Progenitor cell of endocrine pancreas (in vitro differentiated cells): ENCODE measurements around the gene LGR6. TPM values are rescaled to one million over a fixed set of nuclear protein-coding genes. Genes with fewer than 3 reads are reported as not detected.

Experiments
- DNase-seq: peaks from one replicate; pipeline ENCODE4 v3.0.0; 2021; ENCODE audit warnings: low spot score; ENCODE audit not compliant: unreplicated experiment
- H3K27ac Mint-ChIP-seq: 2 replicates; pipeline ENCODE4 v1.8.0; 2021; ENCODE audit warnings: mild to moderate bottlenecking, moderate library complexity, mixed read lengths
- H3K27me3 Mint-ChIP-seq: 2 replicates; pipeline ENCODE4 v1.8.0; 2021; ENCODE audit warnings: mixed read lengths
- H3K36me3 Mint-ChIP-seq: 2 replicates; pipeline ENCODE4 v1.8.0; 2022; ENCODE audit warnings: mixed read lengths; ENCODE audit not compliant: insufficient read depth
- H3K4me1 Mint-ChIP-seq: 2 replicates; pipeline ENCODE4 v1.8.0; 2021; ENCODE audit warnings: low read depth, mixed read lengths
- H3K4me3 Mint-ChIP-seq: 2 replicates; pipeline ENCODE4 v1.8.0; 2021; ENCODE audit warnings: low read depth, mild to moderate bottlenecking, moderate library complexity, mixed read lengths
- H3K9me3 Mint-ChIP-seq: 2 replicates; pipeline ENCODE4 v1.8.0; 2021; ENCODE audit warnings: low read depth, mixed read lengths
- CTCF ChIP-seq: fragments of 200-600 bp; sonication (generic); IDR thresholded peaks from one replicate; pipeline ENCODE4 v1.5.0; 2021; ENCODE audit warnings: antibody characterized with exemption, mild to moderate bottlenecking; ENCODE audit not compliant: unreplicated experiment
- total RNA-seq: library from RNA; stranded (reverse); gene quantifications from 2 replicates; pipeline ENCODE4 v1.2.1, GENCODE V29; 2021

The LGR6 gene
- total RNA-seq, 1 donor from 2014 or later, result 0.50 TPM

DNA sequence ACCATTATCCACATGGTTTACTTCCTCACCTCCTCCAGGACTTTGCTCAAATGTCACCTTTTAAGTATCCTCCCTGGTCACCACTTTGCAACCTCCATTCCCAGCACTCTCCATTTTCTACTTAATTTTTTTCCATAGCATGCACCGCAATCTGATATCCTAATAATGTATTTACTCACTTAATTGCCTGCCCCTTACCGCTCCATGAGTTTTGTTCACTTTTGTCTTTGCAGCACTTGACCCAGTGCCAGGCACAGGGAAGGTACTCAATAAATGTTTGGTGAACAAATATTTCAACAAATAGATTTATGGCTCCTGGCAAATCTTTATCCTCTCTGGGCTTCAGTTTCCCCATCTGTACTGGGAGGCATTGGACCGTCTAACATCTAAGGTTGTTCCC is 94.6 kb downstream of the LGR6 start:
- peaks cover 5% of the 10 kb centered on the region for H3K27me3 Mint-ChIP-seq
- no peak overlapping the region for H3K27ac Mint-ChIP-seq
- no peak for TF ChIP-seq CTCF
- DNase-seq, result no peak
- no peak overlapping the region for H3K4me3 Mint-ChIP-seq
- no peaks in the 10 kb centered on the region for H3K9me3 Mint-ChIP-seq
- no peaks in the 10 kb centered on the region for H3K4me1 Mint-ChIP-seq
- no peaks in the 10 kb centered on the region for H3K36me3 Mint-ChIP-seq

- peaks cover 5% of the 10 kb centered on the region for H3K27me3 Mint-ChIP-seq
- no peak for TF ChIP-seq CTCF
- H3K4me1 Mint-ChIP-seq, result no peaks in the 10 kb centered on the region
- H3K27ac Mint-ChIP-seq, result no peak overlapping the region
- H3K4me3 Mint-ChIP-seq, result no peak overlapping the region
- H3K9me3 Mint-ChIP-seq, result no peaks in the 10 kb centered on the region
- no peak for DNase-seq
- H3K36me3 Mint-ChIP-seq, result no peaks in the 10 kb centered on the region
Measured at GRCh38 chr1:202289009-202289408, 95.4 kb downstream of the LGR6 start.

DNA sequence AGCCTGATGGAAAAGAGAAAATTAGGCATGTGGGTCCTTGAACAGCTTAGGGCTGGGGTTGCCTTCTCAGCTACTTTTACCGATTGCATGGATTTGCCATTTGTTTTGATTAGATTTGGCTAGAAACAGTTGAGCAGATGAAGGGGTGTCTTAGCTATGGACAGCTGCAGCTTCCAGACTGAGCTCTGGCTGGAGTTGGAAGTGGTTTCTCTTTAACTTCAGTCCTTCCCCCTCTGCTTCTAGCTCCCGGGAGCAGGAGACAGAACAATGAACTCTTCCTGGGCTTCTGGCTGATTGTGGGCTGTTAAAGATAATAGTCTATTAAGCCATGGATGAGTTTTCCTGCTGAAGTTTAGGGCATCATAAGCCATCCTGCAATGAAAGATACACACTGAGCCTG is 97.4 kb downstream of the LGR6 start:
- Mint-ChIP-seq H3K4me1 (no peaks in the 10 kb centered on the region), H3K27me3 (peaks cover 5% of the 10 kb centered on the region), H3K9me3 (no peaks in the 10 kb centered on the region), H3K4me3 (no peak overlapping the region), H3K27ac (no peak overlapping the region), H3K36me3 (no peaks in the 10 kb centered on the region)
- no peak for DNase-seq
- TF ChIP-seq CTCF, result no peak

DNA sequence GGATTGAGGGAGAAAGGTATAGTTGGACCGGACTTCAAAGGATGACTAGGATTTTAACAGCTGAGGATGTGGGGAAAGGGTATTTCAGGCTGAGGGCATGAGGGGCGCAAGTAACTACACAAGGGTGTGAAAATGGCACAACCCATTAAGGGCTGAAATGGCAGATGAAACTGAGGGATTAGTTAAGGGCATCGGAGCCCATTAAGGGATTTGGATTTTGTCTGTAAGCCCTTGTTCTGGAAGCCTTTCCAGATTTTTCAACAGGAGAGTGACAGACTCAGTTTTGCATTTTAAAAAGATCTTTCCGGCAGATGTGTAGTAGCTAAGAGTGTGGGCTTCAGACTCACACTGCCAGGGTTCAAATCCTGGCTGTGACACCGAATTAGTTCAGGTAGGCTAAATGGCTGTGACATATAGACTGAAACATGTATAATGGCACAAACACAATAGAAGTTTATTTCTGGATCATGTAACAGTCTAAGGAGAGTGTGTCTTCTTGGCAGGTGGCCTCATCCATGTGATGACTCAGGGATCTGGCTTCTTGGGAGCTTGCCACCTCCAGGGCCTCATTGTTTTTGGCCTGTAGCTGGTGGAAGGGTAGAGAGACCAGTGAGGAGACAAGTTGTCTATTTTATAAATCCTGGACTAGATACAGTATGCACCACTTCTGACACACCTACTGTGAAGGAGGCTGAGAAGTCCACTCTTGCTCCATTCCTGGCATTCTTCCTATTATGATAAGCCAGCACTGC is 98.5 kb downstream of the LGR6 start:
- no peak for TF ChIP-seq CTCF
- Mint-ChIP-seq H3K4me1 (no peaks in the 10 kb centered on the region), H3K36me3 (no peaks in the 10 kb centered on the region), H3K4me3 (no peak overlapping the region), H3K9me3 (no peaks in the 10 kb centered on the region), H3K27me3 (peaks cover 5% of the 10 kb centered on the region), H3K27ac (no peak overlapping the region)
- no peak for DNase-seq

- no peak for TF ChIP-seq CTCF
- Mint-ChIP-seq H3K27ac (no peak overlapping the region), H3K4me1 (no peaks in the 10 kb centered on the region), H3K9me3 (no peaks in the 10 kb centered on the region), H3K27me3 (peaks cover 5% of the 10 kb centered on the region), H3K4me3 (no peak overlapping the region), H3K36me3 (no peaks in the 10 kb centered on the region)
- DNase-seq, result no peak
Measured at GRCh38 chr1:202292773-202293172, 99.2 kb downstream of the LGR6 start.
